HepG2 (cell line): ENCODE measurements around the gene FAM222B. TPM values are rescaled to one million over a fixed set of nuclear protein-coding genes. Genes with fewer than 3 reads are reported as not detected.

Source experiments
- ATAC-seq: fragments of 200-7000 bp; cut with Tn5 transposase; 3 replicates; pipeline ENCODE4 v1.9.1; 2020; ENCODE audit warnings: mild to moderate bottlenecking, moderate library complexity
- BruUV-seq: library from RNA; stranded (reverse); fragments of 400-500 nt; replicated peaks from 2 replicates; lab custom pipeline; 2021; lab: Mats Ljungman, UMichigan
- CTCF ChIA-PET: fragments of 300-600 bp; formaldehyde crosslinking; extraction: SDS; loops from one replicate; lab custom pipeline; 2021; ENCODE audit warnings: low total read pairs, inconsistent platforms, low intra/inter-chr PET ratio; lab: Yijun Ruan, JAX
- POLR2A ChIA-PET: fragments of 350-600 bp; sonication (Branson Sonifier 250); formaldehyde crosslinking; loops from one replicate; lab custom pipeline; 2020; ENCODE audit warnings: antibody characterized with exemption, inconsistent platforms; lab: Yijun Ruan, JAX
- DNase-seq: peaks from one replicate; pipeline ENCODE4 v3.0.0-alpha.2; 2015; ENCODE audit warnings: low spot score
- FAIRE-seq: peaks from 3 replicates; lab custom pipeline; 2011; peaks lifted over from hg19 to GRCh38; lab: Jason Lieb, UNC
- H2AFZ ChIP-seq: one replicate; pipeline ENCODE4 v1.6.1; 2011; ENCODE audit warnings: low read length, inconsistent platforms
- H3K27ac ChIP-seq: fragments of 300-600 bp; 3 replicates; pipeline ENCODE4 v1.8.0; 2011; ENCODE audit warnings: mixed run types, mild to moderate bottlenecking, mixed read lengths, low read length, inconsistent platforms; ENCODE audit not compliant: insufficient read depth; ENCODE audit errors: extremely low read length
- H3K27me3 ChIP-seq, 2 experiments: fragments of 200-600 bp in 1 of 2; 2 replicates in 1 of 2; 3 replicates in 1 of 2; pipeline versions ENCODE4 v1.6.0 to v1.8.0; 2011; ENCODE audit warnings: low read length in 2 of 2, mild to moderate bottlenecking in 2 of 2, moderate library complexity in 2 of 2, inconsistent platforms in 1 of 2; ENCODE audit not compliant: insufficient read depth in 2 of 2, control insufficient read depth in 1 of 2
- H3K36me3 ChIP-seq, 2 experiments: fragments of 200-600 bp in 1 of 2; replicated peaks in 1 of 2; 2 replicates in 1 of 2; 3 replicates in 1 of 2; pipeline versions ENCODE4 v1.5.1 to v1.8.0; 2011; ENCODE audit warnings: low read length in 2 of 2, inconsistent platforms in 1 of 2; ENCODE audit not compliant: insufficient read depth in 2 of 2, control insufficient read depth in 1 of 2
- H3K4me1 ChIP-seq: 2 replicates; pipeline ENCODE4 v1.5.1; 2012; ENCODE audit warnings: low read length, inconsistent platforms; ENCODE audit not compliant: insufficient read depth
- H3K4me2 ChIP-seq: 2 replicates; pipeline ENCODE4 v1.6.0; 2011; ENCODE audit warnings: low read depth, low read length, inconsistent platforms
- H3K4me3 ChIP-seq, 3 experiments: fragments of 200-600 bp in 1 of 3; sonication (generic), shearing (Covaris generic) in 1 of 3; replicated peaks in 1 of 3; 2 replicates each; pipeline ENCODE4 v1.5.1; 2011 to 2016; ENCODE audit warnings: low read length in 3 of 3, inconsistent platforms in 2 of 3, low read depth in 2 of 3, mild to moderate bottlenecking in 2 of 3, control low read depth in 1 of 3, mixed read lengths in 1 of 3; ENCODE audit not compliant: insufficient read depth in 1 of 3
- H3K79me2 ChIP-seq: one replicate; pipeline ENCODE4 v1.6.1; 2011; ENCODE audit warnings: low read length, inconsistent platforms; ENCODE audit not compliant: insufficient read depth
- H3K9ac ChIP-seq: 2 replicates; pipeline ENCODE4 v1.6.0; 2011; ENCODE audit warnings: mild to moderate bottlenecking, low read depth, low read length, inconsistent platforms; ENCODE audit not compliant: insufficient read depth
- H3K9me3 ChIP-seq: 2 replicates; pipeline ENCODE4 v1.5.1; 2012; ENCODE audit warnings: mild to moderate bottlenecking, low read length
- H4K20me1 ChIP-seq: 2 replicates; pipeline ENCODE4 v1.6.0; 2011; ENCODE audit warnings: inconsistent platforms, mild to moderate bottlenecking, low read length, moderate library complexity; ENCODE audit not compliant: insufficient read depth
- NFYB ChIP-seq: sonication (generic); formaldehyde crosslinking; IDR thresholded peaks from 2 replicates; pipeline ENCODE4 v1.4.0; 2020; ENCODE audit warnings: missing genetic modification reagents
- SOX5 ChIP-seq: IDR thresholded peaks from 2 replicates; pipeline ENCODE4 v1.6.1; 2016; ENCODE audit warnings: borderline replicate concordance
- ZNF260 ChIP-seq: sonication (generic); formaldehyde crosslinking; IDR thresholded peaks from 2 replicates; pipeline ENCODE4 v1.4.0; 2020; ENCODE audit warnings: missing genetic modification reagents, low read depth, mild to moderate bottlenecking, borderline replicate concordance
- ZNF282 ChIP-seq: fragments of 450-650 bp; IDR thresholded peaks from 2 replicates; pipeline ENCODE4 v1.6.1; 2018; ENCODE audit not compliant: partially characterized antibody
- WGBS: methylation state at CpG from one replicate; pipeline ENCODE4 v1.1.6; 2017; ENCODE audit warnings: low lambda C conversion rate; 5-methylcytosine and 5-hydroxymethylcytosine counted together
- in situ Hi-C: cut with HindIII; loops from 2 replicates; pipeline ENCODE4 v1.10.0; 2017; ENCODE audit warnings: low pct_unique_long_range_greater_than_20kb; ENCODE audit not compliant: extremely low pct_ligation_motif_present
- intact Hi-C: fragments of 100-400 bp; cut with micrococcal nuclease; formaldehyde crosslinking; loops from one replicate; pipeline ENCODE4 v1.10.0; 2022; ENCODE audit not compliant: unreplicated experiment
- polyA plus RNA-seq, 8 experiments: library from polyadenylated mRNA; depleted of rRNA in 3 of 8; stranded (reverse) in 7 of 8; unstranded in 1 of 8; fragments of >200 nt; fragmentation: Illumina TruSeq in 4 of 8; extraction: Trizol in 4 of 8; gene quantifications; 2 replicates each; pipeline versions ENCODE4 v1.2.1 to v1.2.3, GENCODE V29; 2011 to 2016; ENCODE audit warnings: low read depth in 4 of 8, missing spikeins in 1 of 8, mixed read lengths in 1 of 8; ENCODE audit not compliant: insufficient read depth in 1 of 8
- total RNA-seq, 5 experiments: library from RNA; depleted of rRNA; stranded (reverse); fragments of >200 nt; fragmentation: Illumina TruSeq; extraction: Trizol; gene quantifications; 2 replicates each; pipeline ENCODE4 v1.2.3, GENCODE V29; 2016; ENCODE audit warnings: low read depth in 1 of 5
- TF ChIP-seq, protein P1 (sequence below): sonication (generic); formaldehyde crosslinking; IDR thresholded peaks from 2 replicates; pipeline ENCODE4 v1.4.0; 2020; ENCODE audit warnings: missing genetic modification reagents

The FAM222B gene
- total and polyA plus RNA-seq, 2 of the 13 experiments (the other 11 are each of a cell fraction or from before 2014, with no cell fraction given): 3.5 to 7.3 TPM

DNA sequence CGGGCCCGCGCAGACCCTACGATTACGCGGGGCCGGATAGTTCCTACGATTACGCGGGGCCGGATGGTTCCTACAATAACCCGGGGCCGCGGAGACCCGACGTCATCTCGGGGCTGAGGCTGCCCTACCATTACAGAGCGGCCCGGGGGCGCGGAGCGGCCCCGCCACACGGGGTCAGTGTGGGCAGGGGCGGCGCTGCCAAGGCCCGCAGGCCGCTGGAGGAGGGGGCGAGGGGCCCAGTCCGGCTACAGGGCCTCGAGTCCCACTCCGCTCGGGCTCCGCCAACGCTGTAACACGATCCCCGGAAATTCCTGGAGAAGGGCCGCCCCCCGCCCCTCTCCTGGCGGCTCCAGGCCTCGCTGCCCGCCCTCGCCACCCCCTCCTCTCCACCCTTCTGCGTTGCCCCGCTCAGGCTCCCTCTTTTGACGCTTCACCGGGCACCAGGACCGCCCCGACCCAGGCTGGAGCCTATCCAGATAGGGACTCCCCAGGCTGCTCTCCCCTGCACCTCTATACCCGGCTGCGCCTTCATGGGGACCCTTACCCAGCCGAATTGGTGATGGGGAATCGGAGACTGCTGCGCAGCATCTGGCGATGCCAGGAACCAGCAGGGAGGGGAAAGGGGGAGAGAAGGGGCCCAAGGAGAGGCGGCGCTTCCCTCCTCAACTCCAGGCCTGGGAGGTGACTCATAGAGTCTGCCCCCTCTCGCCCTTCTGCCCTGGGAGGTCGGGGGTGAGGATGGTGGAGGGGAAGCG is 124.8 kb downstream of the FAM222B start, which contains the start of gene RAB34:
Gene RAB34, minus strand, starts transcription at position 291 of the 755 bp plus-strand sequence. CDS start 602 bp downstream, outside the sequence.
- Histone ChIP-seq H2AFZ (no peak within 1 kb of the TSS), H3K27ac (no peak within 1 kb of the TSS), H3K79me2 (peaks cover 28% of the 10 kb centered on the region), H3K36me3 (peaks cover 2 to 19% of the 10 kb centered on the region in 2 experiments; a peak in 3 of 5 replicates), H3K27me3 (peaks cover 2 to 3% of the 10 kb centered on the region in 2 experiments; a peak in 3 of 5 replicates), H3K9me3 (no peaks in the 10 kb centered on the region), H3K4me2 (peak within 1 kb of the TSS; percentile 73; the same call in 1 of the 2 replicates), H3K9ac (peak within 1 kb of the TSS; percentile 98), H3K4me1 (peaks cover 44% of the 10 kb centered on the region), H4K20me1 (peaks cover 22% of the 10 kb centered on the region), H3K4me3 (no peak within 1 kb of the TSS)
- intact Hi-C loops: no loop called here
- in situ Hi-C loops: loop anchor here (5.0 kb wide), 1 partner anchor 70 kb away; the partner anchor contains the start of gene BLTP2
- ChIA-PET CTCF (no interaction called here), POLR2A (no interaction called here)
- WGBS: 88% methylated on average over 31 of the region's 60 CpGs
- no peak for FAIRE-seq
- DNase-seq: no peak
- TF ChIP-seq ZNF260 (CRISPR knock-in tag) (no peak), SOX5 (CRISPR knock-in tag) (no peak), ZNF282 (no peak), NFYB (CRISPR knock-in tag) (no peak)
- TF ChIP-seq, protein P1, sequence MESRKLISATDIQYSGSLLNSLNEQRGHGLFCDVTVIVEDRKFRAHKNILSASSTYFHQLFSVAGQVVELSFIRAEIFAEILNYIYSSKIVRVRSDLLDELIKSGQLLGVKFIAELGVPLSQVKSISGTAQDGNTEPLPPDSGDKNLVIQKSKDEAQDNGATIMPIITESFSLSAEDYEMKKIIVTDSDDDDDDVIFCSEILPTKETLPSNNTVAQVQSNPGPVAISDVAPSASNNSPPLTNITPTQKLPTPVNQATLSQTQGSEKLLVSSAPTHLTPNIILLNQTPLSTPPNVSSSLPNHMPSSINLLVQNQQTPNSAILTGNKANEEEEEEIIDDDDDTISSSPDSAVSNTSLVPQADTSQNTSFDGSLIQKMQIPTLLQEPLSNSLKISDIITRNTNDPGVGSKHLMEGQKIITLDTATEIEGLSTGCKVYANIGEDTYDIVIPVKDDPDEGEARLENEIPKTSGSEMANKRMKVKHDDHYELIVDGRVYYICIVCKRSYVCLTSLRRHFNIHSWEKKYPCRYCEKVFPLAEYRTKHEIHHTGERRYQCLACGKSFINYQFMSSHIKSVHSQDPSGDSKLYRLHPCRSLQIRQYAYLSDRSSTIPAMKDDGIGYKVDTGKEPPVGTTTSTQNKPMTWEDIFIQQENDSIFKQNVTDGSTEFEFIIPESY: peak; percentile 93
- BruUV-seq: no TSS peak
- no peak for ATAC-seq
